Kidney (tissue), 14 donors: ENCODE results near the gene ZKSCAN8. TPM values are rescaled to one million over a fixed set of nuclear protein-coding genes. Genes with fewer than 3 reads are reported as not detected.

Source experiments
- DNase-seq, 5 donors: peaks; one replicate each; pipeline ENCODE4 v3.0.0-alpha.2; 2013 to 2020
- FAIRE-seq: peaks from 2 replicates; lab custom pipeline; 2012; peaks lifted over from hg19 to GRCh38; lab: Jason Lieb, UNC
- H3K27ac ChIP-seq, 2 donors: one replicate each; pipeline ENCODE4 v1.7.0; 2013; ENCODE audit warnings: low read depth in 2 of 2, low read length in 2 of 2, inconsistent platforms in 1 of 2
- H3K27me3 ChIP-seq: one replicate; pipeline ENCODE4 v1.7.1; 2013; ENCODE audit warnings: low read length, inconsistent platforms; ENCODE audit not compliant: control insufficient read depth, insufficient read depth
- H3K36me3 ChIP-seq, 3 donors: one replicate each; pipeline versions ENCODE4 v1.7.0 to v1.7.1; 2013; ENCODE audit warnings: low read length in 3 of 3, control low read depth in 1 of 3, inconsistent platforms in 1 of 3; ENCODE audit not compliant: insufficient read depth in 3 of 3, control insufficient read depth in 2 of 3
- H3K4me1 ChIP-seq, 3 donors: one replicate each; pipeline versions ENCODE4 v1.7.0 to v1.7.1; 2013; ENCODE audit warnings: low read length in 3 of 3, inconsistent platforms in 1 of 3, low read depth in 1 of 3; ENCODE audit not compliant: control insufficient read depth in 2 of 3, insufficient read depth in 2 of 3
- H3K4me3 ChIP-seq, 3 donors: one replicate each; pipeline versions ENCODE4 v1.7.0 to v1.8.1; 2013; ENCODE audit warnings: low read length in 3 of 3, control low read depth in 1 of 3, inconsistent platforms in 1 of 3
- H3K9ac ChIP-seq, 3 donors: one replicate each; pipeline versions ENCODE4 v1.7.0 to v1.7.1; 2013; ENCODE audit warnings: low read length in 3 of 3, control low read depth in 1 of 3, inconsistent platforms in 1 of 3
- H3K9me3 ChIP-seq, 3 donors: one replicate each; pipeline versions ENCODE4 v1.7.0 to v1.7.1; 2013; ENCODE audit warnings: low read length in 3 of 3, control low read depth in 1 of 3, inconsistent platforms in 1 of 3; ENCODE audit not compliant: control insufficient read depth in 2 of 3, insufficient read depth in 1 of 3
- CTCF ChIP-seq: IDR thresholded peaks from 3 replicates; pipeline ENCODE4 v1.5.1; 2012; ENCODE audit warnings: mild to moderate bottlenecking, moderate library complexity, borderline replicate concordance; ENCODE audit not compliant: insufficient read depth; ENCODE audit errors: extremely low read depth
- intact Hi-C: fragments of 100-400 bp; cut with DNase I; formaldehyde crosslinking; loops from one replicate; pipeline ENCODE4 v1.11.1; 2022
- polyA plus RNA-seq: library from polyadenylated mRNA; stranded (reverse); fragments of 350-450 nt; fragmentation: Illumina TruSeq; extraction: RNeasy Lipid Tissue Mini Kit (QIAGEN cat#74804); gene quantifications from one replicate; pipeline ENCODE4 v1.2.3, GENCODE V29; 2014; ENCODE audit warnings: low read depth, low replicate concordance; ENCODE audit not compliant: insufficient read depth
- total RNA-seq: library from RNA; stranded (reverse); fragmentation: NEBNext Ultra II Directional; extraction: Animal tissue kit (Norgen Biotek cat#: 25700); gene quantifications from one replicate; pipeline ENCODE4 v1.2.1, GENCODE V29; 2021
- donor health status: control.
- donor health status: control.
- donor health status: control.
- donor health status: control.
- donor health status: control.
- donor health status: DM: yes; HTN: yes; CAD: no.
- donor health status: Normal renal cell carcinoma (clear cell type).

The ZKSCAN8 gene
- total and polyA plus RNA-seq, 2 donors from 2014 or later, result 3.5 to 26.4 TPM

- H3K9me3 ChIP-seq, result no peaks in the 10 kb centered on the region
- H3K4me1 ChIP-seq, result peaks cover 0 to 8% (median 0%) of the 10 kb centered on the region in 3 donors
- intact Hi-C loops, result no loop called here
- peak overlapping the region; percentile 77 to 96 (median 86) for H3K9ac ChIP-seq
- no peak for TF ChIP-seq CTCF
- H3K27ac ChIP-seq, result peak overlapping the region; percentile 89 to 94
- no peaks in the 10 kb centered on the region for H3K36me3 ChIP-seq
- no peak for FAIRE-seq
- no peaks in the 10 kb centered on the region for H3K27me3 ChIP-seq
- H3K4me3 ChIP-seq, result peak overlapping the region; percentile 95 to 97 (median 96)
- DNase-seq, result peak; percentile 90 to 97 (median 94)
Measured at GRCh38 chr6:28136585-28137504, 4.8 kb upstream of the ZKSCAN8 start.

DNA sequence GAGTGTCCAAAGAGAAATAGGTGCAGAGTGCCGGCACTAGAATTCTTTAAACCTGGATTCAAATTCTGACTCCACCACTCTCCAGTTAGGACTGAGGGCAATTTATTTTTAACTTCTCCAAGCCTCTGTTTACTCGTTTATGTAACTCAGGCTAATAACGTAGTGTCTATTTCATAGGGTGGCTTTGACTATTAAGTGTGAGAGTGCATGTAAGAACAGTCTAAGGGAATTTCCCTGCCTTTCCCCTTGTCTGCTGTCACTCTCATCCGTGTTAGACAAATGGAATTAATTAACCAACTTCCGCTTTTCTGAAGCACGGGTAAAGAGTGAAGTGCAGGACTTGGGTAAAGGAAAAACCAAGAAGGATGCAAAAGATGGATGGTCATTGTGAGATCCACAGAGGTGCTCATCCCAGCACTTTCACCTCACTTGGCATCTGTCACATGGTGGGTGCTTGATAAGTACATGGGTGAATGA lies 4.1 kb upstream of the ZKSCAN8 start:
- FAIRE-seq, result no peak
- H3K4me1 ChIP-seq, result peaks cover 0 to 8% (median 2%) of the 10 kb centered on the region in 3 donors
- no peaks in the 10 kb centered on the region for H3K27me3 ChIP-seq
- intact Hi-C loops, result no loop called here
- no peaks in the 10 kb centered on the region for H3K9me3 ChIP-seq
- no peak for TF ChIP-seq CTCF
- DNase-seq, result peak in 1 of 5 donors; percentile 58
- peak overlapping the region; percentile 77 to 96 (median 86) for H3K9ac ChIP-seq
- peak overlapping the region; percentile 89 to 94 for H3K27ac ChIP-seq
- H3K4me3 ChIP-seq, result peak overlapping the region; percentile 95 to 97 (median 96)
- H3K36me3 ChIP-seq, result no peaks in the 10 kb centered on the region

- intact Hi-C loops, result no loop called here
- FAIRE-seq (no peak), DNase-seq (no peak)
- TF ChIP-seq CTCF, result no peak
- Histone ChIP-seq H3K4me3 (peak overlapping the region in 1 of 3 donors; percentile 18), H3K27ac (no peak overlapping the region), H3K9ac (no peak overlapping the region), H3K9me3 (no peaks in the 10 kb centered on the region), H3K27me3 (no peaks in the 10 kb centered on the region), H3K4me1 (peaks cover 0 to 8% (median 6%) of the 10 kb centered on the region in 3 donors), H3K36me3 (peaks cover 0 to 2% (median 0%) of the 10 kb centered on the region in 3 donors)
Measured at GRCh38 chr6:28139860-28140543, 1.7 kb upstream of the ZKSCAN8 start.
